MM.1S (cell line): Measurements from ENCODE around the gene CKAP5.

ENCODE experiments used
- CTCF ChIP-seq: fragments of 300-600 bp; sonication (generic); IDR thresholded peaks from 2 replicates; pipeline ENCODE4 v1.5.1; 2016; ENCODE audit warnings: antibody characterized with exemption, low read length, mixed read lengths
- EZH2phosphoT487 ChIP-seq: fragments of 300-600 bp; sonication (generic); IDR thresholded peaks from 2 replicates; pipeline ENCODE4 v1.6.1; 2018; ENCODE audit warnings: antibody characterized with exemption, low read length

DNA sequence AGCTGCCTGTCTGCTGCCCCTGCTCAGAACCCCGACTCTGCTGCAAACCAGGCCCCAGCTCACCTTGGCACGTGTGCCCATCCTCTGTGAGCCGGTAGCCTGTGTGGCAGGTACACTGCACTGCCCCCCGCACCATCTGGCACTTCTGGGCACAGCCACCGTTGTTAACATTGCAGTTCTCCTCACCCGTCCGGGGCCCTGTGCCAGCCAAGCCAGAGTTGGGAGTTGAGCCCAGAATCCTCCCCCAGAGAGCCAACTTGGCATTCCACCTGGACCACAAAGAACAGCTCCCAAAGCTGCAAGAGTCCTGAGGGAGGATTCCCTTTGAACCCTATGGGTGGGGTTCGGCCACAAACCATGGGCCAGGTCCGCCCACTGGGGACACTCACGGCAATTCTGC lies 49.7 kb upstream of the CKAP5 start:
- TF ChIP-seq CTCF (no peak), EZH2phosphoT487 (no peak)
